Endodermal cell (in vitro differentiated cells): Measurements from ENCODE around the gene ZMIZ1. TPM values are rescaled to one million over a fixed set of nuclear protein-coding genes. Genes with fewer than 3 reads are reported as not detected.

ENCODE experiments used
- DNase-seq: peaks from one replicate; pipeline ENCODE4 v3.0.0-alpha.2; 2017
- H3K27ac ChIP-seq: 2 replicates; pipeline ENCODE4 v1.5.1; 2013; ENCODE audit warnings: mild to moderate bottlenecking, low read depth, low read length, moderate library complexity
- H3K27me3 ChIP-seq: 2 replicates; pipeline ENCODE4 v1.6.1; 2013; ENCODE audit warnings: mild to moderate bottlenecking, low read length, moderate library complexity; ENCODE audit not compliant: insufficient read depth, control insufficient read depth, poor library complexity, severe bottlenecking
- H3K36me3 ChIP-seq: 2 replicates; pipeline ENCODE4 v1.7.0; 2013; ENCODE audit warnings: mild to moderate bottlenecking, low read length, moderate library complexity; ENCODE audit not compliant: control insufficient read depth, insufficient read depth
- H3K4me1 ChIP-seq: one replicate; pipeline ENCODE4 v1.7.0; 2013; ENCODE audit warnings: low read length; ENCODE audit not compliant: control insufficient read depth, insufficient read depth
- H3K4me3 ChIP-seq: 2 replicates; pipeline ENCODE4 v1.5.1; 2013; ENCODE audit warnings: mild to moderate bottlenecking, low read length, moderate library complexity
- H3K9ac ChIP-seq: 2 replicates; pipeline ENCODE4 v1.6.1; 2013; ENCODE audit warnings: mild to moderate bottlenecking, low read length, moderate library complexity; ENCODE audit not compliant: poor library complexity, severe bottlenecking; ENCODE audit errors: extremely low read depth
- H3K9me3 ChIP-seq: 2 replicates; pipeline ENCODE4 v1.6.1; 2013; ENCODE audit warnings: mild to moderate bottlenecking, low read length, moderate library complexity; ENCODE audit not compliant: control insufficient read depth
- H3K27ac Mint-ChIP-seq: 2 replicates; pipeline ENCODE4 v1.8.0; 2020; ENCODE audit warnings: mixed read lengths
- H3K27me3 Mint-ChIP-seq: 2 replicates; pipeline ENCODE4 v1.8.0; 2021; ENCODE audit warnings: mild to moderate bottlenecking, mixed read lengths; ENCODE audit not compliant: insufficient read depth
- H3K36me3 Mint-ChIP-seq: 2 replicates; pipeline ENCODE4 v1.8.0; 2020; ENCODE audit warnings: low read depth, mixed read lengths
- H3K4me1 Mint-ChIP-seq: 2 replicates; pipeline ENCODE4 v1.8.0; 2020; ENCODE audit warnings: mixed read lengths
- H3K4me3 Mint-ChIP-seq: 2 replicates; pipeline ENCODE4 v1.8.0; 2020; ENCODE audit warnings: mild to moderate bottlenecking, moderate library complexity, mixed read lengths
- H3K9me3 Mint-ChIP-seq: 2 replicates; pipeline ENCODE4 v1.8.0; 2020; ENCODE audit warnings: mild to moderate bottlenecking, mixed read lengths
- WGBS, 2 experiments: methylation state at CpG; one replicate each; pipeline versions ENCODE4 v1.1.5 to v1.1.7; 2013; ENCODE audit warnings: missing lambda C conversion rate in 2 of 2, mixed read lengths in 1 of 2; ENCODE audit not compliant: insufficient coverage in 1 of 2, insufficient read length in 1 of 2; 5-methylcytosine and 5-hydroxymethylcytosine counted together
- total RNA-seq, 2 donors: library from RNA; stranded (reverse); fragmentation: NEBNext Ultra II Directional in 1 of 2; extraction: Animal tissue kit (Norgen Biotek cat#: 25700) in 1 of 2; gene quantifications; 2 replicates in 1 of 2; 3 replicates in 1 of 2; pipeline ENCODE4 v1.2.1, GENCODE V29; 2021
- TF ChIP-seq, protein P1 (sequence below): fragments of 200-600 bp; sonication (generic); conservative IDR thresholded peaks from 2 replicates; pipeline ENCODE4 v1.5.0; 2021; ENCODE audit warnings: antibody characterized with exemption, mild to moderate bottlenecking

The ZMIZ1 gene
- total RNA-seq, 2 donors from 2014 or later: 65.3 to 67.5 TPM

DNA sequence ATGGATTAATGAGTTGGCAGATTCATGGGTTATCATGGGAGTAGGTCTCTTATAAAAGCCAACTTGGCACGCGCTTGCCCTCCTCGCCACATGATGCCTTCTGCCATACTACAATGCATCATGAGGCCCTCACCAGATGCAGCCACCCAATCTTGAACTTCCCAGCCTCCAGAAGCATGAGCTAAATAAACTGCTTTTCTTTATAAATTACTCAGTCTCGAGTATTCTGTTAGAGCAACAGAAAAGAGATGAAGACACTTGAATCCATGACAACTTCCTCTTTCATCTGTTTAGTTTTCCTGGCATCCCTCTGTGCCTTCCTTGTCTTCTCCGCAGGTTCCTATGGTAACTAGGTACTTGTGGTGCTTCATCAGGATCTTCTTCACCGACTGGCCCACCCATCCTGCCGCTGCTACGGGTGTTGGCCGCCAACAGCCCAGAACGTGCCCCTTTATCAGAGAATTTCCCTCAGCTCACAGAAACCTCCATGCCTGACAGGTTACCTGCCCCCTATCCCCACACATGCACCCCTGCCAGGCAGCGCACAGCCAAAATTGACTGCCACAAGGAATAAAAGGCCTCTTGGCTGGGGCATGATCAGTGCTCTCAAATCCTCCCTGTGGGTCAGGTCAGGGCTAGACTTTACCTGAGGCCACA is 250.5 kb downstream of the ZMIZ1 start:
- 84 to 86% methylated on average over 7 to 11 of the region's 11 CpGs for WGBS, 2 experiments
- Histone ChIP-seq H3K27ac (no peak overlapping the region), H3K4me1 (no peaks in the 10 kb centered on the region), H3K4me3 (no peak overlapping the region), H3K9me3 (no peaks in the 10 kb centered on the region), H3K9ac (no peak overlapping the region), H3K27me3 (no peaks in the 10 kb centered on the region), H3K36me3 (no peaks in the 10 kb centered on the region)
- no peaks in the 10 kb centered on the region for H3K9me3 Mint-ChIP-seq
- TF ChIP-seq, protein P1, sequence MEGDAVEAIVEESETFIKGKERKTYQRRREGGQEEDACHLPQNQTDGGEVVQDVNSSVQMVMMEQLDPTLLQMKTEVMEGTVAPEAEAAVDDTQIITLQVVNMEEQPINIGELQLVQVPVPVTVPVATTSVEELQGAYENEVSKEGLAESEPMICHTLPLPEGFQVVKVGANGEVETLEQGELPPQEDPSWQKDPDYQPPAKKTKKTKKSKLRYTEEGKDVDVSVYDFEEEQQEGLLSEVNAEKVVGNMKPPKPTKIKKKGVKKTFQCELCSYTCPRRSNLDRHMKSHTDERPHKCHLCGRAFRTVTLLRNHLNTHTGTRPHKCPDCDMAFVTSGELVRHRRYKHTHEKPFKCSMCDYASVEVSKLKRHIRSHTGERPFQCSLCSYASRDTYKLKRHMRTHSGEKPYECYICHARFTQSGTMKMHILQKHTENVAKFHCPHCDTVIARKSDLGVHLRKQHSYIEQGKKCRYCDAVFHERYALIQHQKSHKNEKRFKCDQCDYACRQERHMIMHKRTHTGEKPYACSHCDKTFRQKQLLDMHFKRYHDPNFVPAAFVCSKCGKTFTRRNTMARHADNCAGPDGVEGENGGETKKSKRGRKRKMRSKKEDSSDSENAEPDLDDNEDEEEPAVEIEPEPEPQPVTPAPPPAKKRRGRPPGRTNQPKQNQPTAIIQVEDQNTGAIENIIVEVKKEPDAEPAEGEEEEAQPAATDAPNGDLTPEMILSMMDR: no peak
- no peak overlapping the region for H3K4me3 Mint-ChIP-seq
- no peak overlapping the region for H3K27ac Mint-ChIP-seq
- no peak for DNase-seq
- peaks cover 2% of the 10 kb centered on the region for H3K36me3 Mint-ChIP-seq
- H3K27me3 Mint-ChIP-seq: no peaks in the 10 kb centered on the region
- H3K4me1 Mint-ChIP-seq: peaks cover 18% of the 10 kb centered on the region

DNA sequence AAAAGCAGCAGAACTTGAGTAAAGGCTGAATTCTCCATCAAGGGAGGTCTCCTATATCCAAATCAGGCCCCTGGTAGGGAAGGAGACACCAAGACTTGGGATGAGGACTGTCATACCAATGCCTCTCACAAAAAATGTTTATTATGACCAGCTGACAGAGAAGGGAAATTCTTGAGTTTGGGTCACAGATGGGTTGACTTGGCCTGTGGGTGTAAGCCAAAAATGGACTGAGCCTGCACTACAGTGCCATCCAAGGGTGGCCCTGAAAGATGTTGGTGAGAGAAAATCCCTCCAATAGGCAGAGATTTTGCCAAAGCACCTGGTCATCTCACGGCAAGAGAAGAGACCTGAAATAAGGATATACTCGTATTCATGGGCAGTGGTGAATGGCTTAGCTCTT is 251.6 kb downstream of the ZMIZ1 start:
- Histone ChIP-seq H3K9me3 (no peaks in the 10 kb centered on the region), H3K4me3 (no peak overlapping the region), H3K9ac (no peak overlapping the region), H3K27me3 (no peaks in the 10 kb centered on the region), H3K36me3 (no peaks in the 10 kb centered on the region), H3K4me1 (no peaks in the 10 kb centered on the region), H3K27ac (no peak overlapping the region)
- H3K27ac Mint-ChIP-seq: no peak overlapping the region
- DNase-seq: no peak
- WGBS, 2 experiments: 96 to 100% methylated on average over 2 of the region's 2 CpGs
- no peaks in the 10 kb centered on the region for H3K36me3 Mint-ChIP-seq
- no peaks in the 10 kb centered on the region for H3K9me3 Mint-ChIP-seq
- H3K27me3 Mint-ChIP-seq: no peaks in the 10 kb centered on the region
- peaks cover 18% of the 10 kb centered on the region for H3K4me1 Mint-ChIP-seq
- no peak overlapping the region for H3K4me3 Mint-ChIP-seq
- TF ChIP-seq, protein P1: no peak

DNA sequence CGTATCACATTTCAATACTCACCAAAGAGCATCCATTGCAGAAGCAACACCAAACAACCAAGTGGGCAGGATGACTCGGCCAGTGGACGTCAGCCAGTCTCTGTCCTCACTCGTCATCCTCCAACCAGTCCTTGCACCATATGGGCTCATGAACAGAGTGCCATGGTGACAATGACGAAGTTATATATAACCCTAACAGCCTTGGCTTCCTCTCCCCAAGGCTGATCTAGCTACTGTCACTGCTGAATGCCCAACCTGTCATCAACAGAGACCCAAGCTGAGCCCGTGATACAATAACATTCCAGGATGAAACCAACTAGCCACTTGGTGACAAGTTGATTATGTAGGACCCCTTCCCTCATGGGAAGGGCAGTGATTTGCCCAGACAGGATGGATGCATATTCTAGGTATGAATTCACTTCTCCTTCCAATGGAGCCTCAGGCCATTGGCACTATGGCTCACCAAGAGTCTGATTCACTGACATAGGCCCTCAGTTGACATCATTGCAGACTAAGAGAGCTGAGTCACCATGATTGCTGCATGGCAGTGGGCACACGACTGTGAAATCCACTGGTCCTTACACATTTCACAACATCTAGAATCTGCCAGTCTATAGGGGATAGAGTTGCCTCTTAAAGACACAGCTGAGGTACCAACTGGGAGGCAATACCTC is 252.2 kb downstream of the ZMIZ1 start:
- H3K4me3 ChIP-seq: no peak overlapping the region
- no peaks in the 10 kb centered on the region for H3K9me3 ChIP-seq
- Mint-ChIP-seq H3K36me3 (no peaks in the 10 kb centered on the region), H3K9me3 (no peaks in the 10 kb centered on the region), H3K27me3 (no peaks in the 10 kb centered on the region), H3K27ac (no peak overlapping the region), H3K4me3 (no peak overlapping the region), H3K4me1 (peaks cover 18% of the 10 kb centered on the region)
- TF ChIP-seq, protein P1: no peak
- no peaks in the 10 kb centered on the region for H3K36me3 ChIP-seq
- H3K27me3 ChIP-seq: no peaks in the 10 kb centered on the region
- H3K4me1 ChIP-seq: no peaks in the 10 kb centered on the region
- H3K9ac ChIP-seq: no peak overlapping the region
- no peak for DNase-seq
- H3K27ac ChIP-seq: no peak overlapping the region
- WGBS, 2 experiments: 89 to 95% methylated on average over 6 to 7 of the region's 7 CpGs
